GM18873 (cell line): ENCODE results near the gene SHISA4.
"Not testable (repeated sequence)": the region's sequence is repeated elsewhere in the genome, so short reads cannot be mapped to it uniquely, and the experiment has no call there.

ENCODE experiments used
- ATAC-seq: cut with Tn5 transposase; IDR thresholded peaks from one replicate; pipeline ENCODE4 v1.9.1; 2021; ENCODE audit warnings: mild to moderate bottlenecking, moderate library complexity, moderate number of reproducible peaks; ENCODE audit not compliant: unreplicated experiment, low FRiP score

SHISA4 gene

GRCh38 chr1:201918343-201918742, 29.6 kb downstream of the SHISA4 start:
- no peak for ATAC-seq

- ATAC-seq: no peak
Measured at GRCh38 chr1:201921952-201922558, 33.4 kb downstream of the SHISA4 start.

- ATAC-seq: no peak
Measured at GRCh38 chr1:201925301-201925567, 36.5 kb downstream of the SHISA4 start.

GRCh38 chr1:201925981-201926645, 37.4 kb downstream of the SHISA4 start:
- no peak for ATAC-seq

- ATAC-seq: no peak
Measured at GRCh38 chr1:201928266-201928665, 39.6 kb downstream of the SHISA4 start.

- no peak for ATAC-seq
Measured at GRCh38 chr1:201930137-201930536, 41.4 kb downstream of the SHISA4 start.

GRCh38 chr1:201930803-201931202, 42.1 kb downstream of the SHISA4 start:
- ATAC-seq: no peak

- no peak for ATAC-seq
Measured at GRCh38 chr1:201933840-201934430, 45.2 kb downstream of the SHISA4 start.

- ATAC-seq: no peak
Measured at GRCh38 chr1:201937624-201938213, 49.0 kb downstream of the SHISA4 start.

GRCh38 chr1:201938440-201939035, 49.8 kb downstream of the SHISA4 start:
- no peak for ATAC-seq

- no peak for ATAC-seq
Measured at GRCh38 chr1:201939148-201939547, 50.5 kb downstream of the SHISA4 start.

- ATAC-seq: no peak
Measured at GRCh38 chr1:201939574-201939973, 50.9 kb downstream of the SHISA4 start.

GRCh38 chr1:201940316-201940715, 51.6 kb downstream of the SHISA4 start:
- ATAC-seq: not testable (repeated sequence)

GRCh38 chr1:201941420-201942128, 52.9 kb downstream of the SHISA4 start:
- no peak for ATAC-seq

GRCh38 chr1:201942129-201942495, 53.4 kb downstream of the SHISA4 start:
- no peak for ATAC-seq
